HepG2 (cell line): ENCODE data around the gene NEMF. TPM values are rescaled to one million over a fixed set of nuclear protein-coding genes. Genes with fewer than 3 reads are reported as not detected.

Experiments used
- FOSL2 ChIP-seq: sonication (generic); formaldehyde crosslinking; IDR thresholded peaks from 2 replicates; pipeline ENCODE4 v1.4.0; 2020; ENCODE audit warnings: missing genetic modification reagents
- FOXO4 ChIP-seq: sonication (generic); formaldehyde crosslinking; conservative IDR thresholded peaks from 2 replicates; pipeline ENCODE4 v1.8.1; 2023; ENCODE audit warnings: missing genetic modification reagents
- HMGXB4 ChIP-seq, 2 experiments: sonication (generic) in 1 of 2; formaldehyde crosslinking in 1 of 2; IDR thresholded peaks; 2 replicates each; pipeline versions ENCODE4 v1.4.0 to v1.6.1; 2018 to 2020; ENCODE audit warnings: missing genetic modification reagents in 2 of 2, borderline replicate concordance in 1 of 2, low read depth in 1 of 2, mild to moderate bottlenecking in 1 of 2, missing biosample characterization in 1 of 2
- JUND ChIP-seq: sonication (generic); formaldehyde crosslinking; IDR thresholded peaks from 2 replicates; pipeline ENCODE4 v1.8.0; 2022; ENCODE audit warnings: mild to moderate bottlenecking, missing genetic modification reagents
- RXRA ChIP-seq: sonication (generic); formaldehyde crosslinking; IDR thresholded peaks from 2 replicates; pipeline ENCODE4 v1.5.1; 2020; ENCODE audit warnings: missing genetic modification reagents
- THRA ChIP-seq: sonication (generic); formaldehyde crosslinking; IDR thresholded peaks from 2 replicates; pipeline ENCODE4 v1.4.0; 2020; ENCODE audit warnings: missing genetic modification reagents, borderline replicate concordance
- ZFY ChIP-seq: sonication (generic); formaldehyde crosslinking; IDR thresholded peaks from 2 replicates; pipeline ENCODE4 v1.4.0; 2020; ENCODE audit warnings: missing genetic modification reagents
- ZNF292 ChIP-seq: sonication (generic); formaldehyde crosslinking; IDR thresholded peaks from 2 replicates; pipeline ENCODE4 v1.8.1; 2022; ENCODE audit warnings: mild to moderate bottlenecking, low read depth, missing genetic modification reagents, borderline replicate concordance
- ZNF609 ChIP-seq: sonication (generic); formaldehyde crosslinking; IDR thresholded peaks from 2 replicates; pipeline ENCODE4 v1.4.0; 2020; ENCODE audit warnings: mild to moderate bottlenecking, missing genetic modification reagents, borderline replicate concordance
- polyA plus RNA-seq, 8 experiments: library from polyadenylated mRNA; depleted of rRNA in 3 of 8; stranded (reverse) in 7 of 8; unstranded in 1 of 8; fragments of >200 nt; fragmentation: Illumina TruSeq in 4 of 8; extraction: Trizol in 4 of 8; gene quantifications; 2 replicates each; pipeline versions ENCODE4 v1.2.1 to v1.2.3, GENCODE V29; 2011 to 2016; ENCODE audit warnings: low read depth in 4 of 8, missing spikeins in 1 of 8, mixed read lengths in 1 of 8; ENCODE audit not compliant: insufficient read depth in 1 of 8
- total RNA-seq, 5 experiments: library from RNA; depleted of rRNA; stranded (reverse); fragments of >200 nt; fragmentation: Illumina TruSeq; extraction: Trizol; gene quantifications; 2 replicates each; pipeline ENCODE4 v1.2.3, GENCODE V29; 2016; ENCODE audit warnings: low read depth in 1 of 5

The NEMF gene
- total and polyA plus RNA-seq, 2 of the 13 experiments (the other 11 are each of a cell fraction or from before 2014, with no cell fraction given), result 21.3 to 57.9 TPM

GRCh38 chr14:49879646-49880204 lies 27.1 kb upstream of the NEMF start (continued):
- 0 out of 2 replicates have a peak, but pooled peaks have one; percentile 23 for TF ChIP-seq ZNF609 (CRISPR knock-in tag)
- TF ChIP-seq THRA, result peak; percentile 31; the same call in 1 of the 2 replicates
- 0 out of 2 replicates have a peak, but pooled peaks have one; percentile 66 for TF ChIP-seq FOXO4 (CRISPR knock-in tag)
- peak; percentile 90 for TF ChIP-seq FOSL2
- 0 out of 2 replicates have a peak, but pooled peaks have one; percentile 10 for TF ChIP-seq JUND (CRISPR knock-in tag)
- 0 out of 2 replicates have a peak, but pooled peaks have one; percentile 16 for TF ChIP-seq RXRA (CRISPR knock-in tag)
- TF ChIP-seq HMGXB4 (CRISPR knock-in tag; IDR thresholded peaks at IDR 0.05; ENCODE audit: borderline replicate concordance in 1 of 2, low read depth in 1 of 2), result peak; percentile 63 to 80; a peak in 3 of 4 replicates
- TF ChIP-seq ZNF292 (CRISPR knock-in tag), result no peak; the same call in 1 of the 2 replicates
- peak; percentile 53 for TF ChIP-seq ZFY (CRISPR knock-in tag)
